22Rv1 (cell line): ENCODE data around the gene KIRREL3.

Experiments
- H3K27ac ChIP-seq: fragments of 450-650 bp; 2 replicates; pipeline ENCODE4 v1.5.1; 2017
- ZFX ChIP-seq: fragments of 450-650 bp; IDR thresholded peaks from 2 replicates; pipeline ENCODE4 v1.6.1; 2017; ENCODE audit warnings: antibody characterized with exemption, borderline replicate concordance
- TF ChIP-seq, protein P1 (sequence below): fragments of 450-650 bp; IDR thresholded peaks from 2 replicates; pipeline ENCODE4 v1.5.1; 2017; ENCODE audit warnings: mild to moderate bottlenecking

Gene KIRREL3

DNA sequence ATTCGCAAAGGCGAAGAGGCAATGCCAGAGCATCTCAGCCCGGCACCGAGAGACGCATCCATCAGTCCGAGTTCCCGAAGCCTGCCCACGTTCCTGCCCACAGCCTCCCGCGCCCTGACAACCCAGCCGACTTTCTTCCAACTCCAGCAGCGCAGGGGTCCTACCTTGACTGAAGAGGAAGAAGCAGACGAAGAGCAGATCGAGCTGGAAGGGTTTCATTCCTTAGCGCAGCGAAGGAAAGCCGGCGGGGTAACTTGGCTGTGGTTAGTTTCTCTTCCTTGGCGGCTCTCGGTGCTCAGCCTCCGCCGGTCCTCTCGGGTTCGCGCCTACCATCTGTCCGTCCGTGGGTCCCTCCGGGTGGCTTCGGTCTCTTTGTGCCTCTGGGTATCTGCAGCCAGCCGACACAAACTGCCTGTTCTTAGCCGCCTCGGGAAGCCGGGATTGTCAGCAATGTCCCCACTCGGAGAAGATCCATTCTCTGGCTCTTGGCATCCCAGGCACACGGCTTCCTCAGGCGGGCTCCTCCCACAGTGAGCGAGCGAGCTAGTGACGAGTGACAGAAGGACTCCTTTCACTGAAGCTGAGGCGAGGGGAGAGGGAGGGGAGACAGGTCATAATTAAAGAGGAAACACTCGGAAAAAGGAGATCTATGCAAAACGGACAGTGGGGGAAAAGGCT lies at the start of gene KIRREL3:
Gene KIRREL3 (minus strand): TSS at position 480 of the 678 bp plus-strand sequence.
- TF ChIP-seq, protein P1, sequence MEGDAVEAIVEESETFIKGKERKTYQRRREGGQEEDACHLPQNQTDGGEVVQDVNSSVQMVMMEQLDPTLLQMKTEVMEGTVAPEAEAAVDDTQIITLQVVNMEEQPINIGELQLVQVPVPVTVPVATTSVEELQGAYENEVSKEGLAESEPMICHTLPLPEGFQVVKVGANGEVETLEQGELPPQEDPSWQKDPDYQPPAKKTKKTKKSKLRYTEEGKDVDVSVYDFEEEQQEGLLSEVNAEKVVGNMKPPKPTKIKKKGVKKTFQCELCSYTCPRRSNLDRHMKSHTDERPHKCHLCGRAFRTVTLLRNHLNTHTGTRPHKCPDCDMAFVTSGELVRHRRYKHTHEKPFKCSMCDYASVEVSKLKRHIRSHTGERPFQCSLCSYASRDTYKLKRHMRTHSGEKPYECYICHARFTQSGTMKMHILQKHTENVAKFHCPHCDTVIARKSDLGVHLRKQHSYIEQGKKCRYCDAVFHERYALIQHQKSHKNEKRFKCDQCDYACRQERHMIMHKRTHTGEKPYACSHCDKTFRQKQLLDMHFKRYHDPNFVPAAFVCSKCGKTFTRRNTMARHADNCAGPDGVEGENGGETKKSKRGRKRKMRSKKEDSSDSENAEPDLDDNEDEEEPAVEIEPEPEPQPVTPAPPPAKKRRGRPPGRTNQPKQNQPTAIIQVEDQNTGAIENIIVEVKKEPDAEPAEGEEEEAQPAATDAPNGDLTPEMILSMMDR, result no peak
- TF ChIP-seq ZFX, result no peak
- no peak within 1 kb of the TSS for H3K27ac ChIP-seq

DNA sequence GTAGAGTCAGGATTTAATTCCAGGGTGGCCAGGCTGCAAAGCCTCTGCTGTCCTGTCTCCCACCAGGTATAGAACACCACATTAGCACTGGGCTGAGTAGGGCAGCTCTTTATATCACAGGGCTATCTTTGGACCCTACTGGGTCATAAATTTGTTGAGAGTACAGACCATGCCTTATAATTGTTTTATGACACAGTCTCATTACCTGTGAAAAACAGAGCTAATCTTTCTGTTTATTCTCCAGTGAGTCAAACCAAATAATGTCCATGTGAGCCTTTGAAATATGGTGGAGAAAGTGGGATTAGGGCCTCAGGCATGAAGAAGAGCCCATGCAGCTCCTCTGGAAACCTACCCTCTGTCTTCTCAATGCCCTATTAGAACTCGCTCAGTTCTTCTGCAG lies 49.6 kb upstream of the KIRREL3 start:
- H3K27ac ChIP-seq, result no peak overlapping the region
- TF ChIP-seq, protein P1, result no peak
- TF ChIP-seq ZFX, result no peak

DNA sequence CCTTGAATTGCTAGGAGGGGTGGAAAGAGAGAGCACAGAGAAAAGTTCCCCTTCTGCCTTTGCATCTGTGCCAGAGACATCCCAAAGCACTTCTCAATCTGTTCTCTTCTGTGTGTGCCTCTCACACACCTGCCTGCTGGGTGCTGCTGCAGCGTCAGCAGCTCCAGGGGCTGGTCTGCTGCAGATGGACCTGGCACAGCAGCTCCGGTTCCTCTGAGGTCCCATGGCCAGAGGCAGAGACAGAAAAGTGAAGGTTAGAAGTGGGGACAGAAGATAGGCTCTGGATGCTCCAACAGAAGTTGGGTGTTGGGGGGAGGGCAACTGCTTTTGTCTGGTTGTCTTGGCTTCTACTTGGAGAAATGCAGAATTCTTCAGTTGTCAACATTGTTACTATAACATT lies 48.9 kb upstream of the KIRREL3 start:
- TF ChIP-seq, protein P1, result no peak
- no peak for TF ChIP-seq ZFX
- H3K27ac ChIP-seq, result no peak overlapping the region

DNA sequence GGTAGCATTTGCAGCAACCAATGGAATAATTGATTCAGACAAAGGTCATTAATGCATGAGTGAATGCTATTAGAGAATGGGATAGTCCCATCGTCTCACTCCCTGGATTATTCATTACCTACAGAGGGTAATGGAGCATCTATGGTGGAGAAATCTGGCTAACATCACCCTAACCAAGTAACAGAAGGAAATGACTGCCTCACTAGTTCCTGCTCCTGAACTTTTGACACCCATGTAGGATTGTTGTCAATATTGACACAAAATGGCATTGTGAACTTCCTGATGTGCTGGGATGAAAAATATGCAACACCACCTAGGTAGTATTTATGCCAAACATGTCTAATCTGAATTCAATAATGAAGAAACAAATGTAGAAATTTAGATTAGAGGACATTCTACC lies 44.0 kb upstream of the KIRREL3 start:
- TF ChIP-seq, protein P1, result no peak
- TF ChIP-seq ZFX, result no peak
- H3K27ac ChIP-seq, result no peak overlapping the region

DNA sequence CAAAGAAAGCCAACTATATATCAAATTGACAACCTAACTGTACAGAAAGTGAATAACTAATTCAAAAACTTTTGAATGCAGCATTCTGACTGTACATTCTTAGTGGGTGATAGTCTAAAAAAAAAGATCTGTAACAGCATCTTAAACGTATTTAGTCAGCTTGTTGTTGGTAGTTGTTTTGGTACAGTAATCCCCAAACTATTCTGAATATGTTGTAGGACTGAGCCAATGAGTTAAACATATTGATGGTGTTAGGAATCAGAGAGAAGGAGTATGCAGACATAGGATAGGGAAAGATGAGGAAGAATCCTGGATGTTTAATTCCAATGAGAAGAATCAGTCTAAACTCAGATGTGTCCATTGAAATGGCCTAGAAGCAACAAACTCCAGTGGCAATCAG lies 41.9 kb upstream of the KIRREL3 start:
- TF ChIP-seq, protein P1, result no peak
- no peak for TF ChIP-seq ZFX
- H3K27ac ChIP-seq, result no peak overlapping the region

DNA sequence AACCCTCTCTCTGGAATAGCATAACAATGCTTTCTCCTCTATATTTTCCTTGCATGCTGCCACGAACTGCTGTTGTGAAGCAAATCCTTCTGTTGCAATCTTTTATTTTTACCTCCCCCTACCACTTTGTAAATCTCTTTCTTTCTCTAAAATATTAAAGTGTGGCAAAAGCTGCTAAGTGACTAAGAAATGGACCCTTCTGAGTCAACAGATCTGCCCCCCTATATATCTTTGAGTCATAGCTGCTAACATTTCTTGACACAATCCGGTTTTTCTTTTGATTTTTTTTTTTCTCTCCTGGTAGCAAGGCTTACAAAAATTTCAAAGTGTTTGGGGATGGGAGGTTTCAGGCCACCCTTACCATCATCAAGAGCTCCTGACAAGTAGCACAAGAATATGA lies 39.0 kb upstream of the KIRREL3 start:
- H3K27ac ChIP-seq, result no peak overlapping the region
- TF ChIP-seq, protein P1, result no peak
- no peak for TF ChIP-seq ZFX

DNA sequence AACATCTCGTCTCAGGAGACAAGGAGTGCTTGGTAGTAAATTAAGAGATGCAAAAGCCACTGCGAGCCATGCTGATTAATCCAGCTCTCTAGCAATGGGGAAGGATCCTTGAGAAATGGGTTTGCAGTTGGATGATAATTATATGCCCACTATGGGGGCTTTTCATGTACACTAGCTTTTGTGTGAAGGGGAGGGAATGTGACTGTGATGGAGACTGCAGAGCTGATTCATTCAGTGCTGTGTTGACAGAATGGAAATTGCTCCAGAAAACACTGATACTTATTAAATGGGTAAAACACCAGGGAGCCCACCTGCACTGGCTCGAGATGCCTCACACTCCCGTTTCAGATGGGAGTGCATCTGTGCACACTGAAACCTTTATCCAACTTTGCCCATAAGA lies 37.0 kb upstream of the KIRREL3 start:
- H3K27ac ChIP-seq, result no peak overlapping the region
- TF ChIP-seq, protein P1, result no peak
- TF ChIP-seq ZFX, result no peak
